NB4 (cell line): Measurements from ENCODE around the gene RPS4Y2.

Source experiments
- DNase-seq: peaks from one replicate; pipeline ENCODE4 v3.0.0; 2010; ENCODE audit warnings: low read depth
- H3K4me3 ChIP-seq: one replicate; pipeline ENCODE4 v1.5.1; 2011; ENCODE audit warnings: mild to moderate bottlenecking, low read depth, low read length, moderate library complexity
- MYC ChIP-seq: IDR thresholded peaks from 2 replicates; pipeline ENCODE4 v1.6.1; 2011; ENCODE audit warnings: low read depth, low read length
- POLR2A ChIP-seq: IDR thresholded peaks from 2 replicates; pipeline ENCODE4 v1.6.1; 2011; ENCODE audit warnings: mild to moderate bottlenecking; ENCODE audit not compliant: insufficient read length; ENCODE audit errors: extremely low read depth
- TF ChIP-seq, protein P1 (sequence below): IDR thresholded peaks from 2 replicates; pipeline ENCODE4 v1.6.1; 2011; ENCODE audit warnings: low read depth, low read length
- TF ChIP-seq, protein P2 (sequence below): IDR thresholded peaks from one replicate; pipeline ENCODE4 v1.5.1; 2012; ENCODE audit warnings: low read depth, low read length

RPS4Y2 gene

DNA sequence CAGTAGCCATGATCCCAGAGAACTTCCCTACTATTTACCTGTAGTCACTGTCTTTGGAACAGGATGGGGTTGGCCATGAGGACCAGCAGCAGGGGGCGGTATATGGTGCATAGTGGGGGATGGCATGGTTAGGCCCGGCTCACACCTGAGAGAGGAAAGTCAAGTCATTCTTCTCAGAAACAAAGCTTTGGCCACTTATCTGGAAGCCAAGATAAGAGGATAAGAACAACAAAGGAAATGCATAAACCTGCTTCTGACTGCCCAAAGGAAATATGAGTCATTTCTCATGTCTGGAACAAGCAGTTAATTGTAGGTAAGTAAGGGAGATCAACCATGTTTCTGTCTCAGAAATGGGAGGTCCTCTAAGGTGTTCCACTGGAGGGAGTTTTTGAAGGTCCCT is 10.8 kb upstream of the RPS4Y2 start:
- no peak overlapping the region for H3K4me3 ChIP-seq
- no peak for DNase-seq
- TF ChIP-seq, protein P1, sequence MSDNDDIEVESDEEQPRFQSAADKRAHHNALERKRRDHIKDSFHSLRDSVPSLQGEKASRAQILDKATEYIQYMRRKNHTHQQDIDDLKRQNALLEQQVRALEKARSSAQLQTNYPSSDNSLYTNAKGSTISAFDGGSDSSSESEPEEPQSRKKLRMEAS, result no peak
- no peak for TF ChIP-seq POLR2A
- TF ChIP-seq MYC, result no peak
- TF ChIP-seq, protein P2, sequence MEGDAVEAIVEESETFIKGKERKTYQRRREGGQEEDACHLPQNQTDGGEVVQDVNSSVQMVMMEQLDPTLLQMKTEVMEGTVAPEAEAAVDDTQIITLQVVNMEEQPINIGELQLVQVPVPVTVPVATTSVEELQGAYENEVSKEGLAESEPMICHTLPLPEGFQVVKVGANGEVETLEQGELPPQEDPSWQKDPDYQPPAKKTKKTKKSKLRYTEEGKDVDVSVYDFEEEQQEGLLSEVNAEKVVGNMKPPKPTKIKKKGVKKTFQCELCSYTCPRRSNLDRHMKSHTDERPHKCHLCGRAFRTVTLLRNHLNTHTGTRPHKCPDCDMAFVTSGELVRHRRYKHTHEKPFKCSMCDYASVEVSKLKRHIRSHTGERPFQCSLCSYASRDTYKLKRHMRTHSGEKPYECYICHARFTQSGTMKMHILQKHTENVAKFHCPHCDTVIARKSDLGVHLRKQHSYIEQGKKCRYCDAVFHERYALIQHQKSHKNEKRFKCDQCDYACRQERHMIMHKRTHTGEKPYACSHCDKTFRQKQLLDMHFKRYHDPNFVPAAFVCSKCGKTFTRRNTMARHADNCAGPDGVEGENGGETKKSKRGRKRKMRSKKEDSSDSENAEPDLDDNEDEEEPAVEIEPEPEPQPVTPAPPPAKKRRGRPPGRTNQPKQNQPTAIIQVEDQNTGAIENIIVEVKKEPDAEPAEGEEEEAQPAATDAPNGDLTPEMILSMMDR, result no peak

DNA sequence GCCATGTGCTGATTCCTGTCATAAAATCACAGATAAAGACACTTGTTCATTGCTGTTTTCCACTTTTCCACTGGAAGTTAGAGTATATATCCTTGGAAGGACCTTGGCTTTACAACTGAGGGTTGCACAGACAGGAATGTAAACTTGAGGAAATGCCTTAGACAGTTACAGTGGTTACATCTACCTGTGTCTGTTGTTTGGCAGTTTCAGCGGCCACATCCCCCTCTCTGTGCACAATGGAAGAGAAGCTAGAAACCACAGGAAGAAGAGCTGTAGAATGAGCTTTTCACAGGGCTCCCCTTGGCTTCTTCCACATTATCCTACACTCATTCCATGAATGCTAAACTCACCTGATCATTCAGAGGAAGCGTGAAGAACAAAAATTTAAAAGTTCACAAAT is 9.0 kb upstream of the RPS4Y2 start:
- H3K4me3 ChIP-seq, result no peak overlapping the region
- no peak for DNase-seq
- TF ChIP-seq, protein P2, result no peak
- TF ChIP-seq POLR2A (no peak), MYC (no peak)
- TF ChIP-seq, protein P1, result no peak

DNA sequence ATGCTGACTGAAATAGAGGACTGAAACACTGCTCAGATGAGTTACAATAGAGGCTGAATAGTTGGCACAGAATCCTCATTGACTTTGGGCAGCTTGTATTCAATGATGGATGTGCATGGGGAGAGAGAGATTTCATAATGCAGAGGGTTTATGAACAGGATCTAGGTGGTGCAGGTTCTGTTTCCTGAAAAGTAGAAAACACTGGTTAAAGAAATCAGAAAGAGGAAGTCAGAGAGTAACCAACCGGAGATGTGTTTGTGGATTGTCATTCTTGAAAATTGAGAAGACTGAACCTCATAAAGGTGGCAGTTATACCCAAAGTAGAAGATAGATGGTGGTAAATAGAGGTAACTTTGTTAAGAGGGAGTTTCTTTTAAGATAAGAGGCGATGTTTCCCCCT is 8.0 kb downstream of the RPS4Y2 start:
- TF ChIP-seq, protein P2, result no peak
- TF ChIP-seq MYC (no peak), POLR2A (no peak)
- TF ChIP-seq, protein P1, result no peak
- no peak for DNase-seq
- no peak overlapping the region for H3K4me3 ChIP-seq

DNA sequence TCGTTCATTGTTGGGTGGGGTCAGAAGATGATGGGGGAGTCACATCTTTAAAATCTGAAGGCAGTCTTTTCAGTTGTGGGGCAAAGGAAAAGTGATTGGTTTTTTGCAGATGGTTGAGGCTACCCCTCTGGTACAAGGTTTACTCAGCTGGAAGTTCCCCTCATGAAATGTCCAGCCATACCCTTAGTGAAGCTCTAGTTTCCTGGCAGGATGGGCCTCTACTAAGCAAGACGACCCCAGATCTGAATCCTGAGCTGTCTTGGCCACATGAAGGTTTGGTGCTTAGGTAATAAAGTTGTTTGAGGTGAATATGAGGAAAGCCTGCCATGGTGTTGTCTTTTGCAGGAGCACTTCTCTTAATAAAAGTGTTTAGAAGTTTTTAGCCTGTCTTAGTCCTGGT is 9.2 kb downstream of the RPS4Y2 start:
- DNase-seq, result no peak
- TF ChIP-seq, protein P1, result no peak
- no peak for TF ChIP-seq POLR2A
- no peak for TF ChIP-seq MYC
- TF ChIP-seq, protein P2, result no peak
- H3K4me3 ChIP-seq, result no peak overlapping the region

DNA sequence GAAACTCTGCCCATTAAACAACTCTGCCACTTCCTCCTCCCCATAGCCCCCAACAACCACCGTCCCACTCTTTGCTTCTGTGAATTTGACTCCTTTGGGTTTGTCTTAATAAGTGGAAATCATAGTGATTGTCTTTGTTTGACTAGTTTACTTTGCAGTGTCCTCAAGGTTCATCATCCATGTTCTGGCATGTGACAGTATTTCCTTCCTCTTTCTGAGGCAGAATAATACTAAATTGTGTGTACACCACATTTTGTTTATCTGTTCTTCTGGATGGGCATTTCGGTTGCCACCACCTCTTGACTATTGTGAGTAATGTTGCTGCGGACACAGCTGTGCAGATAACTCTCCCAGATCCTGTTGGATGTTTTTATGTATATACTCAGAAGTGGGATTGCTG is 14.8 kb downstream of the RPS4Y2 start:
- DNase-seq, result no peak
- TF ChIP-seq, protein P2, result no peak
- TF ChIP-seq MYC (no peak), POLR2A (no peak)
- TF ChIP-seq, protein P1, result no peak
- no peak overlapping the region for H3K4me3 ChIP-seq

DNA sequence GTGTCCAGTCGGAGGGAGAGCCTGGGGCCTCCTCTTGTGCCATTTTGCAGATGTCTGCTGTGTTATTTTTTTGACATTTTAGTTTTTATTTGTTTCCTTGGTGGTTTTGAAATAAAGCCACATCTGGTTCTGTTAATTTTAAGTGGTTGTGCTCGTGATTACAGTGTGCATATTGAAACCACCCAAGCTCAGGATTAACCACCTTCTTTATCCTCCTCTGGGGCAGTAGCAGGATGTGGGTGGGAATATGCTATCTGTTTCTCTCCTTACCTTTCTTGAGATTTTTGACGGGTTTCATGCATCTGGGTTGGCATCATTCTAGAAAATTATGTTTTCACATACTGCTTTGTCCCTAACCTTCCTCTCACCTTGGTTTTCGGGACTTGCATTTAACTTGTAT is 20.2 kb downstream of the RPS4Y2 start:
- TF ChIP-seq, protein P1, result no peak
- TF ChIP-seq, protein P2, result no peak
- TF ChIP-seq POLR2A (no peak), MYC (no peak)
- H3K4me3 ChIP-seq, result no peak overlapping the region
- DNase-seq, result no peak
